HL-60 (cell line): ENCODE results near the gene NHLRC3.

Source experiments
- DNase-seq, 2 experiments: peaks; one replicate each; pipeline ENCODE4 v3.0.0-alpha.2; 2010 to 2020; ENCODE audit warnings: low read depth in 1 of 2, low spot score in 1 of 2
- H3K27ac ChIP-seq: fragments of 250-450 bp; sonication (Bioruptor Pico); replicated peaks from 2 replicates; pipeline ENCODE4 v1.5.1; 2020; ENCODE audit warnings: mild to moderate bottlenecking, moderate library complexity
- H3K27me3 ChIP-seq: fragments of 250-450 bp; sonication (Bioruptor Pico); 2 replicates; pipeline ENCODE4 v1.5.1; 2021; ENCODE audit warnings: mild to moderate bottlenecking, moderate library complexity; ENCODE audit not compliant: insufficient read depth, poor library complexity, severe bottlenecking
- H3K4me3 ChIP-seq: replicated peaks from 2 replicates; pipeline ENCODE4 v1.5.1; 2011; ENCODE audit warnings: mild to moderate bottlenecking, control low read depth, low read length; ENCODE audit not compliant: insufficient read depth
- GABPA ChIP-seq: IDR thresholded peaks from 2 replicates; pipeline ENCODE4 v1.6.1; 2012; ENCODE audit warnings: low read depth
- POLR2AphosphoS5 ChIP-seq: IDR thresholded peaks from 2 replicates; pipeline ENCODE4 v1.6.1; 2012; ENCODE audit warnings: low read depth
- SPI1 ChIP-seq: IDR thresholded peaks from 2 replicates; pipeline ENCODE4 v1.6.1; 2012; ENCODE audit warnings: low read depth, mild to moderate bottlenecking, borderline replicate concordance
- TF ChIP-seq, protein P1 (sequence below): IDR thresholded peaks from 2 replicates; pipeline ENCODE4 v1.6.1; 2012; ENCODE audit warnings: low read depth; ENCODE audit not compliant: insufficient replicate concordance
- TF ChIP-seq, protein P2 (sequence below): IDR thresholded peaks from one replicate; pipeline ENCODE4 v1.5.1; 2011; ENCODE audit warnings: low read length, control low read depth, inconsistent platforms; ENCODE audit not compliant: insufficient read depth

NHLRC3 gene

DNA sequence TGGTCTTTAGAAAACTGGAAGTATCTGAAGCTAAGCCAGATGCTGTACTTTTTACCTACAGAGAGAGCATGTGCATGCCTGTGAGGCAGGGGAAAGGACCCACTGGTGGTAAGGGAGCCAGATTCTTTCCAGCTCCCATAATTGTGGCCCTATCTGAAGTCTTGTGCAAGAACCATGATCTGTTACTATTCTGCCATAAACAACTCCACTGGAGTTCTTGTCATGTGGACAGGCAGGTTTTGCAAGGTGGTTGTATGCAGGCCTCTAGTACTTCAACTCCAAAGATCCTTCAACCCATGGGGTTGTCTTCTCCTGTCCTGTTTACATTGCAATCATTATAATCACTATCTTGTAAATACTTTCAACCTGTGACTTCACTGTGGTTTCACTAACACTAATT lies 14.5 kb upstream of the NHLRC3 start:
- DNase-seq = no peak
- no peak overlapping the region for H3K27ac ChIP-seq

DNA sequence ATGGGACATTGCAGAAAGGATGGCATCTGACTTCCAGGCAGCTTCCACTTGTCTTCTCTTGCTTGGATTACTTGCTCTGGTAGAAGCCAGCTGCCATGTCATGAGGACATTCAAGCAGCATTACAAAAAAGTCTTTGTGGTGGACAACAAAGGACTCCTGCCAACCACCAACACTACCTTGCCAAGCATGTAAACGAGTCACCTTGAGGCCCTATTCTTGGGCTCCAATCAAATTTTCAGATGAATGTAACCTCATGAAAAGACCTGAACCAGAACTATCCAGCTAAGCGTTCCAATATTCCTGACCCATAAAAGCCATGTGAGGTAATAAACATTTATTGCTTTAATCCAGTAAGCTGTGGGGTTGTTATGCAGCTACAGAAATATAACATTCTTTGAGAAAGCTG lies 12.8 kb upstream of the NHLRC3 start:
- TF ChIP-seq SPI1 (no peak), POLR2AphosphoS5 (no peak), GABPA (no peak)
- TF ChIP-seq, protein P1, sequence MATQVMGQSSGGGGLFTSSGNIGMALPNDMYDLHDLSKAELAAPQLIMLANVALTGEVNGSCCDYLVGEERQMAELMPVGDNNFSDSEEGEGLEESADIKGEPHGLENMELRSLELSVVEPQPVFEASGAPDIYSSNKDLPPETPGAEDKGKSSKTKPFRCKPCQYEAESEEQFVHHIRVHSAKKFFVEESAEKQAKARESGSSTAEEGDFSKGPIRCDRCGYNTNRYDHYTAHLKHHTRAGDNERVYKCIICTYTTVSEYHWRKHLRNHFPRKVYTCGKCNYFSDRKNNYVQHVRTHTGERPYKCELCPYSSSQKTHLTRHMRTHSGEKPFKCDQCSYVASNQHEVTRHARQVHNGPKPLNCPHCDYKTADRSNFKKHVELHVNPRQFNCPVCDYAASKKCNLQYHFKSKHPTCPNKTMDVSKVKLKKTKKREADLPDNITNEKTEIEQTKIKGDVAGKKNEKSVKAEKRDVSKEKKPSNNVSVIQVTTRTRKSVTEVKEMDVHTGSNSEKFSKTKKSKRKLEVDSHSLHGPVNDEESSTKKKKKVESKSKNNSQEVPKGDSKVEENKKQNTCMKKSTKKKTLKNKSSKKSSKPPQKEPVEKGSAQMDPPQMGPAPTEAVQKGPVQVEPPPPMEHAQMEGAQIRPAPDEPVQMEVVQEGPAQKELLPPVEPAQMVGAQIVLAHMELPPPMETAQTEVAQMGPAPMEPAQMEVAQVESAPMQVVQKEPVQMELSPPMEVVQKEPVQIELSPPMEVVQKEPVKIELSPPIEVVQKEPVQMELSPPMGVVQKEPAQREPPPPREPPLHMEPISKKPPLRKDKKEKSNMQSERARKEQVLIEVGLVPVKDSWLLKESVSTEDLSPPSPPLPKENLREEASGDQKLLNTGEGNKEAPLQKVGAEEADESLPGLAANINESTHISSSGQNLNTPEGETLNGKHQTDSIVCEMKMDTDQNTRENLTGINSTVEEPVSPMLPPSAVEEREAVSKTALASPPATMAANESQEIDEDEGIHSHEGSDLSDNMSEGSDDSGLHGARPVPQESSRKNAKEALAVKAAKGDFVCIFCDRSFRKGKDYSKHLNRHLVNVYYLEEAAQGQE = no peak
- TF ChIP-seq, protein P2, sequence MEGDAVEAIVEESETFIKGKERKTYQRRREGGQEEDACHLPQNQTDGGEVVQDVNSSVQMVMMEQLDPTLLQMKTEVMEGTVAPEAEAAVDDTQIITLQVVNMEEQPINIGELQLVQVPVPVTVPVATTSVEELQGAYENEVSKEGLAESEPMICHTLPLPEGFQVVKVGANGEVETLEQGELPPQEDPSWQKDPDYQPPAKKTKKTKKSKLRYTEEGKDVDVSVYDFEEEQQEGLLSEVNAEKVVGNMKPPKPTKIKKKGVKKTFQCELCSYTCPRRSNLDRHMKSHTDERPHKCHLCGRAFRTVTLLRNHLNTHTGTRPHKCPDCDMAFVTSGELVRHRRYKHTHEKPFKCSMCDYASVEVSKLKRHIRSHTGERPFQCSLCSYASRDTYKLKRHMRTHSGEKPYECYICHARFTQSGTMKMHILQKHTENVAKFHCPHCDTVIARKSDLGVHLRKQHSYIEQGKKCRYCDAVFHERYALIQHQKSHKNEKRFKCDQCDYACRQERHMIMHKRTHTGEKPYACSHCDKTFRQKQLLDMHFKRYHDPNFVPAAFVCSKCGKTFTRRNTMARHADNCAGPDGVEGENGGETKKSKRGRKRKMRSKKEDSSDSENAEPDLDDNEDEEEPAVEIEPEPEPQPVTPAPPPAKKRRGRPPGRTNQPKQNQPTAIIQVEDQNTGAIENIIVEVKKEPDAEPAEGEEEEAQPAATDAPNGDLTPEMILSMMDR = no peak
- Histone ChIP-seq H3K27ac (no peak overlapping the region), H3K4me3 (no peak overlapping the region), H3K27me3 (no peaks in the 10 kb centered on the region)
- no peak for DNase-seq

More for the DNA sequence above, 14.5 kb upstream of the NHLRC3 start:
- H3K4me3 ChIP-seq = no peak overlapping the region
- H3K27me3 ChIP-seq = no peaks in the 10 kb centered on the region
- TF ChIP-seq SPI1 = no peak
- TF ChIP-seq POLR2AphosphoS5 = no peak
- TF ChIP-seq GABPA = no peak
- TF ChIP-seq, protein P1 = no peak
- TF ChIP-seq, protein P2 = no peak

DNA sequence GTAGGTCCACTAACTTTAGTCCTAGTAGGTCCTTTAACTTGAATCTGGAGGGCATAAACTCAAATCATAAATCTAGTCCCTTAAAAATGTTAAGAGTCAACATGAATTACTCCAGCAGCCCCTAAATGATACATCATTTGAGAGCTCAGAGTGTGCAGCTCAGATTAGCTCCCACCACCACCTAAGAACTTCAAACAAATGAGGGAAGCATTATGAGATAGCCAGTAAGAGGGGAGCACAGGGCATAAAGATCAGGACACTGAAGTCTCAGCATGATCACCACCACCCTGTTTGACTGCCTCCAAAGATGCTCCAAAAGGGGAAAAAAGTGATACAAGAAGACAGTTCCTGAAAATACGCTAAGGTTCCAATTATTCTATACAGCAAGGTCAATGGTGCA lies 6.1 kb upstream of the NHLRC3 start:
- TF ChIP-seq GABPA (no peak), SPI1 (no peak), POLR2AphosphoS5 (no peak)
- TF ChIP-seq, protein P2 = no peak
- TF ChIP-seq, protein P1 = no peak
- Histone ChIP-seq H3K27ac (no peak overlapping the region), H3K4me3 (no peak overlapping the region), H3K27me3 (no peaks in the 10 kb centered on the region)
- no peak for DNase-seq
